Right lobe of liver (tissue), 4 donors: ENCODE measurements around the gene SSRP1.

ENCODE experiments used
- CTCF ChIP-seq, 4 donors: fragments of 200-600 bp in 3 of 4; fragments of 450-650 bp in 1 of 4; IDR thresholded peaks; one replicate each; pipeline versions ENCODE4 v1.5.1 to v1.8.0; 2016 to 2022; ENCODE audit warnings: antibody characterized with exemption in 4 of 4, mild to moderate bottlenecking in 2 of 4
- POLR2A ChIP-seq: fragments of 450-650 bp; IDR thresholded peaks from one replicate; pipeline ENCODE4 v1.6.1; 2017; ENCODE audit warnings: antibody characterized with exemption, mild to moderate bottlenecking
- donor health status: DM: no; HTN: no; CAD: no.
- donor health status: DM: no; HTN: no; CAD: no.
- donor health status: DM: no; HTN: yes; CAD: no.

- TF ChIP-seq POLR2A: no peak
- TF ChIP-seq CTCF (IDR thresholded peaks at IDR 0.05): no peak
These were observed 12.4 kb downstream of the SSRP1 start for GRCh38 chr11:57323167-57323854.
